Thyroid gland (tissue), 4 donors: Measurements from ENCODE around the gene ADAMTS16. TPM values are rescaled to one million over a fixed set of nuclear protein-coding genes. Genes with fewer than 3 reads are reported as not detected.

Experiments
- DNase-seq, 2 donors: peaks; one replicate each; pipeline ENCODE4 v3.0.0-alpha.2; 2019
- H3K27ac ChIP-seq, 3 donors: fragments of 200-600 bp; sonication (generic); 1 replicate in 2 of 3; 2 replicates in 1 of 3; pipeline ENCODE4 v1.5.1; 2016 to 2019; ENCODE audit warnings: mild to moderate bottlenecking in 1 of 3, moderate library complexity in 1 of 3
- H3K27me3 ChIP-seq: fragments of 200-600 bp; sonication (generic); one replicate; pipeline ENCODE4 v1.5.1; 2019
- H3K36me3 ChIP-seq, 2 donors: fragments of 200-600 bp; sonication (generic); one replicate each; pipeline ENCODE4 v1.5.1; 2016 to 2019
- H3K4me1 ChIP-seq, 2 donors: fragments of 200-600 bp; sonication (generic); one replicate each; pipeline ENCODE4 v1.5.1; 2017 to 2019
- H3K4me3 ChIP-seq, 3 donors: fragments of 200-600 bp; sonication (generic); replicated peaks in 1 of 3; 1 replicate in 2 of 3; 2 replicates in 1 of 3; pipeline ENCODE4 v1.5.1; 2016; ENCODE audit warnings: mild to moderate bottlenecking in 1 of 3
- H3K9me3 ChIP-seq: fragments of 200-600 bp; sonication (generic); one replicate; pipeline ENCODE4 v1.5.1; 2017
- POLR2A ChIP-seq, 2 donors: fragments of 450-650 bp; IDR thresholded peaks; one replicate each; pipeline ENCODE4 v1.6.1; 2017; ENCODE audit warnings: antibody characterized with exemption in 2 of 2, mild to moderate bottlenecking in 2 of 2, moderate library complexity in 1 of 2
- WGBS, 2 donors: methylation state at CpG; one replicate each; pipeline ENCODE4 v1.1.5; 2017; 5-methylcytosine and 5-hydroxymethylcytosine counted together
- intact Hi-C: fragments of 100-400 bp; cut with DNase I; formaldehyde crosslinking; loops from one replicate; pipeline ENCODE4 v1.15.1; 2023
- small RNA-seq: library from RNA; depleted of rRNA; stranded (forward); fragments of <200 nt; gene quantifications from one replicate; pipeline ENCODE3, GENCODE V24; 2016
- total RNA-seq, 4 donors: library from RNA; depleted of rRNA; stranded (reverse); fragments of >200 nt; gene quantifications; one replicate each; pipeline ENCODE4 v1.2.3, GENCODE V29; 2016
- TF ChIP-seq, protein P1 (sequence below), 6 experiments: fragments of 200-600 bp in 3 of 6; fragments of 450-650 bp in 3 of 6; sonication (generic) in 3 of 6; IDR thresholded peaks; one replicate each; pipeline ENCODE4 v1.5.1; 2016 to 2019; ENCODE audit warnings: antibody characterized with exemption in 6 of 6, mild to moderate bottlenecking in 2 of 6, inconsistent platforms in 1 of 6, moderate library complexity in 1 of 6

The ADAMTS16 gene
- total RNA-seq, 4 donors from 2014 or later = 0.11 to 1.0 (median 0.16) TPM

DNA sequence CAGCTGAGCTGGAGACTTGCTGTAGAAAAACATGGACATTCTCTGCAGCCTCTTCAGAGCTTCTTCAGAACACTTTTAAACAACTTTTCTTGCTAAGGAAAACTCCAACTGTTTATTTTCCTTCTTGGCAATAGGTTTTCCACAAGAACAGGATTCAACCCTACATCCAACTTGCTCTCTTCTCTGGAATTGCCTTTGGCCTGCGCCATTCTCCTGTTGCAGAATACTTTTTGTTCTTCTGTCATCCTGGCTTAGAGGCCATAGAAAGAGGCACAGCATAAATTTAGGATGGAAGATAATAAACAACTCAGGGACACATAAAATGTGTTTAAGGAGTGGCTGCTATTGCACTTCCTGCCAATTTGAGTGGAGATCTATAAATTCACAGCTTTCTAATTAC, 227.6 kb downstream of the ADAMTS16 start:
- H3K27me3 ChIP-seq = no peaks in the 10 kb centered on the region
- H3K4me1 ChIP-seq = no peaks in the 10 kb centered on the region
- TF ChIP-seq, protein P1, sequence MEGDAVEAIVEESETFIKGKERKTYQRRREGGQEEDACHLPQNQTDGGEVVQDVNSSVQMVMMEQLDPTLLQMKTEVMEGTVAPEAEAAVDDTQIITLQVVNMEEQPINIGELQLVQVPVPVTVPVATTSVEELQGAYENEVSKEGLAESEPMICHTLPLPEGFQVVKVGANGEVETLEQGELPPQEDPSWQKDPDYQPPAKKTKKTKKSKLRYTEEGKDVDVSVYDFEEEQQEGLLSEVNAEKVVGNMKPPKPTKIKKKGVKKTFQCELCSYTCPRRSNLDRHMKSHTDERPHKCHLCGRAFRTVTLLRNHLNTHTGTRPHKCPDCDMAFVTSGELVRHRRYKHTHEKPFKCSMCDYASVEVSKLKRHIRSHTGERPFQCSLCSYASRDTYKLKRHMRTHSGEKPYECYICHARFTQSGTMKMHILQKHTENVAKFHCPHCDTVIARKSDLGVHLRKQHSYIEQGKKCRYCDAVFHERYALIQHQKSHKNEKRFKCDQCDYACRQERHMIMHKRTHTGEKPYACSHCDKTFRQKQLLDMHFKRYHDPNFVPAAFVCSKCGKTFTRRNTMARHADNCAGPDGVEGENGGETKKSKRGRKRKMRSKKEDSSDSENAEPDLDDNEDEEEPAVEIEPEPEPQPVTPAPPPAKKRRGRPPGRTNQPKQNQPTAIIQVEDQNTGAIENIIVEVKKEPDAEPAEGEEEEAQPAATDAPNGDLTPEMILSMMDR (IDR thresholded peaks at IDR 0.05) = no peak
- TF ChIP-seq POLR2A (IDR thresholded peaks at IDR 0.05) = no peak
- H3K9me3 ChIP-seq = no peaks in the 10 kb centered on the region
- H3K27ac ChIP-seq = no peak overlapping the region
- WGBS, 2 donors = 70 to 95% methylated on average over 1 of the region's 1 CpG
- no peaks in the 10 kb centered on the region for H3K36me3 ChIP-seq
- intact Hi-C loops = no loop called here
- H3K4me3 ChIP-seq = no peak overlapping the region
- no peak for DNase-seq

DNA sequence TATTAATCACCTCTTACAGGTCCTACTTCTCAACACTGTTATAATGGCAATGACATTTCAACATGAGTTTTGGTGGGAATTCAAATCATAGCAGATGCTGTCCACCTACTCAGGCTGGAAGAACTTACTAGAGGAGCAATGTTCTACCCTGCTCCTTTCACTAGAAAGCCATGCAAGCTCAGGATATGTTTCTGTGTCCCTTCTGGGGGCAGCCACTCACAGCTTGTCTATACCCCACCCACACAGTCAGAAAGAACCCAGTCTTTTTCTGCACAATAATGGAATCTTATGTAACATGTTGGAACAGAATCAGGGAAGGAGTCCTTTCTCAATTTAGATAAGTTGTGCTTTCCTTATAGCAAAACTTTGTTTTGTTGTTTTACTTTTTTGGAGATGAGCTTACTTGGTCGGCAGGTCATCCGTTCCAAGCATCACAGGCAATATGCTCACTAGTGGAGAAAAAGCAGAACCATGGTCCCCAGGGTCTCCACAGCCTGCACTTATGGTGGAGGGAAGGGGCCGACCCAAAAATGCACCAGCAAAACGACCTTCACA, 229.0 kb downstream of the ADAMTS16 start:
- 69 to 71% methylated on average over 4 of the region's 4 CpGs for WGBS, 2 donors
- intact Hi-C loops = no loop called here
- DNase-seq = no peak
- no peaks in the 10 kb centered on the region for H3K9me3 ChIP-seq
- no peaks in the 10 kb centered on the region for H3K27me3 ChIP-seq
- no peak overlapping the region for H3K4me3 ChIP-seq
- no peaks in the 10 kb centered on the region for H3K36me3 ChIP-seq
- H3K4me1 ChIP-seq = no peaks in the 10 kb centered on the region
- no peak overlapping the region for H3K27ac ChIP-seq
- no peak for TF ChIP-seq POLR2A (IDR thresholded peaks at IDR 0.05)
- TF ChIP-seq, protein P1 (IDR thresholded peaks at IDR 0.05) = no peak

Small RNA genes within 50 kb of the gene (small RNA-seq; reads per million reads assigned to genes)
- gene RN7SKP73 = not detected
